ENCODE measurements around the gene ASPRV1.

DNA sequence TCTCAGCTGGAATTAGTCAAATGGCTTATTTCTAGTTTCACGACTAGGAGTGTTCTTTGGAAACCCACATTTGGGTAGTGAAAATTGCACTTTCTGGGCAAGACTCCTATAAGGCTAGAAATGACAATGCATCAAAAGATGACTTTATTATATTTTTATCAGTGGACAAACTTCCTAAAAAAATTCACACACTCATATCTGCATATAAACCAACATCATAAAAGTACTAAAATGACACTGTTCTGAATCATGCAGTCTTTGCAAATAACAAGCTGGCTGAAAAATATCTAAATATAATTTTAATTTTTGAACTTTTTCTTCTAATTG lies 28.9 kb downstream of the ASPRV1 start:
- no peak for TF ChIP-seq EZH2 (IDR thresholded peaks at IDR 0.05; ENCODE audit: low read depth)
- no peak for TF ChIP-seq CTCF (conservative IDR thresholded peaks at IDR 0.05)
